Measurements from ENCODE around the gene RNF157. TPM values are rescaled to one million over a fixed set of nuclear protein-coding genes. Genes with fewer than 3 reads are reported as not detected.

RNF157 gene
- total and polyA plus RNA-seq, 10 of the 15 experiments (the other 5 are each of a cell fraction or from before 2014, with no cell fraction given): 1.4 to 15.9 (median 9.6) TPM

- TF ChIP-seq REST (IDR thresholded peaks at IDR 0.05; ENCODE audit: low read depth, low read length) (no peak), TCF7 (IDR thresholded peaks at IDR 0.05; ENCODE audit: borderline replicate concordance) (no peak), NR2C2 (IDR thresholded peaks at IDR 0.05; ENCODE audit: borderline replicate concordance, control insufficient read depth, insufficient read length, low read depth) (no peak), RELB (IDR thresholded peaks at IDR 0.05; ENCODE audit: low read depth) (0 out of 2 replicates have a peak, but pooled peaks have one; percentile 19), HDAC2 (IDR thresholded peaks at IDR 0.05) (no peak), YY1 (IDR thresholded peaks at IDR 0.05; ENCODE audit: low read depth, low read length) (peak; percentile 57; the same call in 1 of the 2 replicates), IRF5 (IDR thresholded peaks at IDR 0.05; ENCODE audit: borderline replicate concordance) (no peak), PRDM15 (CRISPR knock-in tag; IDR thresholded peaks at IDR 0.05) (no peak), CBX3 (IDR thresholded peaks at IDR 0.05; ENCODE audit: borderline replicate concordance, low read depth) (no peak), PKNOX1 (IDR thresholded peaks at IDR 0.05) (peak; percentile 49; the same call in 1 of the 2 replicates), HSF1 (IDR thresholded peaks at IDR 0.05; ENCODE audit: low read depth, low read length) (no peak), HDGF (IDR thresholded peaks at IDR 0.05) (no peak), SUZ12 (IDR thresholded peaks at IDR 0.05; ENCODE audit: unreplicated experiment) (no peak)
Measured at GRCh38 chr17:76268015-76268749, 27.9 kb upstream of the RNF157 start (continued).

Data from GM12878 (cell line).